GM19238 (cell line): ENCODE measurements around the gene STRADB.
"Not testable (repeated sequence)": the region's sequence is repeated elsewhere in the genome, so short reads cannot be mapped to it uniquely, and the experiment has no call there.

ENCODE experiments used
- DNase-seq: peaks from one replicate; pipeline ENCODE4 v3.0.0; 2011; ENCODE audit warnings: low spot score; ENCODE audit not compliant: insufficient read length

Gene STRADB

DNA sequence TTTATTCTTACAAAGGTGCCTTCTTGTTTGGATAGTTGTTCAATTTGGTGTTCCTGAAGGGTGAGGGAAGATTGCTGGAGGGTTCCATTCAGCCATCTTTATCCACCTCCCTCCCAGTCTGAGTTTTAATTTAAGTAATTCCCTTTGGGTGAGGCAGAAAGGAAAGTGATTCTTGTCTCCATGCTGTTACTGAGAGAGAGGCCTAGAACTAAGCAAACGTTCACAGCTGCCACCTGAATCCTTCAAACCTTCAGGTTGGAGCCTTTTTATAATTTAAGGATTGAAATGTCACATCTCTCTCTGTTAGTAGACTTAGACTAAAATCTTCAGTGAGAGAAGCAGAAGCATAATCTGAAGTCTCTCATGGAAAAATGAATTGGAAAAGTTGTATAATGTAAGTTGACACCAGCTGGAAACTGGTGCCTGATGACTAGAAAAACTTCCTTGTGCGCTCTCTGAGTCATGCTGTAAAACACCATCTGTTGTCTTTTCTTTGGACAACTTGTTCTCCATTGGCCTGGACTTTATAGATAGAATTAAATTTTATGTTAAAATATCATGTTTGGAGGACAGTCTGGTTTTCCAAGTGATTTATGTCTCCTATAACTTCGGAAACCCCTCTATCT is 14.6 kb downstream of the STRADB start:
- no peak for DNase-seq

DNA sequence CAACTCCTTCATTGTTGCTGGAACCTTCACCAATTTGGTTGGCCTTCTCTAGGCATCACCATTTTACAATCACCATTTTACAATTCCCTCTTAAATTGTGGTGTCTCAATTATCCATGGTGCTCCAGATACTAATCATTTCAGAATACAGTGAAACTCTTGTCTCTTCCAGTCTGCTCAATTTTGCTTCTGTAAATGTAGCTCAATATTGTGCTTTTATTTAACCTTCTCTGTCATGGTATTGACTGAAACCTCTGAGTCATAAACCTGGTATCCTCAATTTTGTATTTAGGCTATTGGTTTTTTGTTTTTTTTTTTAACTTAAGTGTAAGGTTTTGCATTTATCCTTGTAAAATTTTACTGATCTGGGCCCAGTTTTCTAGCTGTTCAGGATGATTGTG is 16.1 kb downstream of the STRADB start:
- DNase-seq = no peak

DNA sequence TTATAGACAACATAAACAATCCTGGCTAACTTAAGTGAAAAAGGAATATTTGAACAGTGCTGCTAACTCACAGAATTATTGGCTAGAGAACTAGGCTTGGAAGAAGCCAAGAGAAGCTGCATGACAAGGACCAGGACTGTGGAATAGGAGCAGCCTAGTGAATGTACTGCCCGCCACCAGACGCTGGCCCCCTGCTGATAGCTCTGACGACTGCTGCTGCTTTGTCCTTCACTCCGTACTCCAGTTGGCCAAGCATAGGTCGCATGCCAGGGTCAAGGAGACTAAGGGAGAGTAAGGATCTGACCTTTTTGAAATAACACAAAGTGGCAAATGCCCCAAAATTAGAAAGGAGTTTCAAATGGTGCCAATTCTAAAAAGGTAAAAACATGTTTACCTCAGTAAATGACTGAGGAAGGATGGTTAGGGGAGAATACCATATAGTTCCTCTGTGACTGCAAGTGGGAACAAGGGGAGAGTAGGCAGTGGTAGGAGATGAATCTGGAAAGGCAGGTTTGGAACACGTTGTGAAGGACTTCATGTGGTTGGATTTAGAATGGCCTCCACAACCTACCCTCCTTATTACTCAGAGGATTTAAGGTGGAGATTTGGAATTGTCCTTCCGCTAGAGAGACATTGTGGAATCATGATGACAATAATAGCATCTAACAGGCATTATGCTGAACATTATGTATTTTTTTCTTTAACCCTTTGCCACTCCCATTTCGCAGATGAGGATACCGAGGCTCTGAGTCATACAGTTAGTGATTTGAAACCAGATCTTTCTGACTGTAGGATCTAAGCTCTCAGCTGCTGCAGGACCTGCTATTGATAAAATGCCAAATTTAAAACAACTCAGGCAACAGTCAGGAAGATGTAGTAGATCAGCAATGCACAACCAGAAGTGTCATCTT is 19.5 kb downstream of the STRADB start:
- DNase-seq = no peak

DNA sequence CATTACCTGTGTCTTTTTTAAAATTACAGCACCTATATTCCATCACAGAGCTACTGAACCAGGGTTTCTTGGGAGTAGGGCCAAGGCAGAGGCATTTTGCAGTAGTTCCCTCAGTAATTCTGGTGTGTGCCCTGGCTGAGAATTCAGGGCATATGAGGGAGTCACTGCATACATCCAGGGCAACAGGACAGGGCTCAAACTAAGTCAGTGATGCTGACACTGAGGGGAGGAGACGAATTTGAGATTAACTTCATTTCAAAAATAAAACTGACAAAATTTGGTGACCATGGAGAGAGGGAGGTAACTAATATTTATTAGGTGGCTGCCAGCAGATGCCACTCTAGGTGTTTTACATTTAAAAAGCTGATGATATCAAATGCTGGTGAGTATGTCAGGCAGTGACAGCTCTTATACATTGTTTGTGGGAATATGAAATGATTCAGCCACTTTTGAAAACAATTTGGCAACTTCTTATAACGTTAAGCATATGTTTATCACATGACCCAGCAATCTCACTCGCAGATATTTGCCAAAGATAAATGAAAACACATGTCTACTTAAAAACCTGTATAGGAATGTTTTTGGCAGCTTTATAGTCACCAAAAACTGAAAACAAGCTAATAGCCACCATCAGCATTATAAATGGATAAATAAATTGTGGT is 20.3 kb downstream of the STRADB start:
- DNase-seq = no peak

DNA sequence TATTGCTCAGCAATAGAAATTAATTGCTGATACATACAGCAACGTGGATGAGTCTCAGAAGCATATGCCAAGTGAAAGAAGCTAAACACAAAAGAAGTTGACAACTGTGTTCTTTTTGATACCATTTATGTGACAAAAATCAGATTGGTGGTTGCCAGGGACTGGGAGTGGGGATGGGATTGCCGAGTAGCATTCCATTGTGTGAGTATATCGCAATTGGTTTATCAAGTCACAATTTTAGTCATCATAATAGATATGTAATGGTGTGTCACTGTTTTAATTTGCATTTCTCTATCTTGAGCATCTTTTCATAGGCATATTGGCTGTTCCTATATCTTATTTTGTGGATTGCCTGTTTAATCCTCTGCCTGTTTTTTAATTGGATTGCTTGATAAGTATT is 20.9 kb downstream of the STRADB start:
- DNase-seq = no peak

DNA sequence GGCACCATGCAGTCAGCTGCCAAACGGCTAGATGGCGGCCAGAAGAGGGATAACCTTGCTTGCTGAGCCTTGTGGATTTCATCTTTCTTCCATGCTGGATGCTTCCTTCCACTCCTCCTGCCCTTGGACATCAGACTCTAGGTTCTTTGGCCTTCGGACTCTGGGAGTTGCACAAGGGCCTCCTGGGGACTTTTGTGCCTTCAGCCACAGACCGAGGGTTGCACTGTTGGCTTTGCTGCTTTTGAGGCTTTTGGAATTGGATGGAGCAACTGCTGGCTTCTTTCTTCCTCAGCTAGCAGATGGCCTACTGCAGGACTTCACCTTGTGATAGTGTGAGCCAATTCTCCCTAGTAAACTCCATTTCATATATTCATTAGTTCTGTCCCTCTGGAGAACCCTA is 31.0 kb downstream of the STRADB start:
- no peak for DNase-seq

DNA sequence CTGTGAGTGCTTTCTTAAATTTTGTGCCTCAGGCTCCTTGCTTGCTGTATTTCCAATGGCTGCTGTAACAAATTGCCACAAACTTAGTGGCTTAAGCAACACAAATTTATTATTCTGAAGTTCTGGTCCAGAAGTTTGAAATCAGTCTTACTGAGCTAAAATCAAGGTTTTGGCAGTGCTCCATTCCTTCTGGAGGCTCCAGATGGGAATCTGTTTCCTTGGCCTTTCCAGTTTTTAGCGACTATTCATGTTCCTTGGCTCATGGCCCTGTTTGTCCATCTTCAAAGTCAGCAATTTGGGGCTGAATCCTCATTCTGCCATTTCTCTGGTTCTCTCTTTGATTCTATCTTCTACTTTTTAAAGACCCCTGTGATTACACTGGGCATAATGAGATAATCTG is 31.8 kb downstream of the STRADB start:
- no peak for DNase-seq

DNA sequence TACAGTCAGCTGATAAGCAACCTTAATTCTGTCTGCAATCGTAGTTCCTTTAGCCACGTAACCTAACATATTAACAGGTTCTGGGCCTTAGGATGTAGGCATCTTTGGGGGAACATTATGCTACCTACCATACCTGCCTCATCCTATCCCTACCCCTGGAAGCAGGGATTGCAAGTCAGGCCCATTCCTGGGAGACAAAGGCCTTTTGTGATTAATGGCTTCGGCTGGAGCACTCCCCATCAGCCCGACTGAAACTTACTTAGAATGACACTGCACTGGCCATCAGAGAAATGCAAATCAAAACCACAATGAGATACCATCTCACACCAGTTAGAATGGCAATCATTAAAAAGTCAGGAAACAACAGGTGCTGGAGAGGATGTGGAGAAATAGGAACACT is 32.2 kb downstream of the STRADB start:
- DNase-seq = not testable (repeated sequence)

DNA sequence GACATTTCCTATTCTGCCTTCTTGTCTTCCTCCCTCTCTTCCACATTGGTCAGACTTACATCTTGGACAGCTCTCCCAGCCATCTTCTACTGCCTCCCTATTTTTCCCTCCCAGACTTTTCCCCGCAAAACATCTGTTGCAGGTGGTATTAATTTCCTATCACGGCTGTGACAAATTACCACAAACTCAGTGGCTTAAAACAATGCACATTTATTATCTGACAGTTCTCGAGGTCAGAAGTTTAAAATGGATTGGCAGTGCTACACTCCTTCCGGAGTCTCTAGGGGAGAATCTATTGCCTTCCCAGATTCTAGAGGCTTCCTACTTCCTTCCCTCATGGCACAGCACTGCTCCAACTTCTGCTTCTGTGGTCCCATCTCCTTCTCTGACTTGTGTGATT is 33.3 kb downstream of the STRADB start:
- DNase-seq = no peak

DNA sequence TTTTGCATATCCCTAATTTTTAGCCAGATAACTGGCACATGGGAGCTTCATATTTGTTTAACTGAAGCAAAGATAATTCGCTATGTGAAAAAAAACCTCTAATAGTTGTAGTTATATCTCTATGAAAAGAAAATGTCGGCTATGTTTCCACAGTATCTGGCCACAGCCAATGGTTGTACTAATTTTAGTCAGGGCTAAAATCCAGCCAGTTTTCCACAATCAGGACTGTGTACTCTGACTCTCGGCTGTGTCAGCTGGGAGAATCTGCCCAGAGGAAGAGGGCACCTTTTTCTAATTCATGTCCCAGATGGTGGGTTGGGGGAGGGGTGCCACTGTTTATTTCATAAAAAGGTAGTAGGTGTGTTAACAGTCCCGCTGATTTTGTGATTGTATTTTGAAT is 38.8 kb downstream of the STRADB start:
- no peak for DNase-seq

DNA sequence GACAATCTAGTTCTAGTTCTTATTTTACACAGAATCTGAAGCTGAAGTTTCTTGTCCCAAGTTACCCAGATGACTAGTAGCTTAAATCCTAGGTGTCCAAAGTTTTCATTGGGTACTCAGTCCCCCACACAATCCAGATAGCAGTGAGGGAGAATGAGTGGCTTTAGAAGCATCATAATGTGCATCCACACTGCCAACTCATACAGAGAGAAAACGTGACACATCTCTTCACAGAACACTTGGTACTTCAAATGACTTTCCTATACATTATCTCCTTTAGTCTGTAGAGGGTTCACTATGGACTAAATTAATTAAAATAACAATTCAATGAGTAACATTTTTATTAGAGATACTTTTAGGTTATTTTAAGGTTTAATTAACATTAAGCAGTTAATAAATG is 45.2 kb downstream of the STRADB start:
- no peak for DNase-seq

DNA sequence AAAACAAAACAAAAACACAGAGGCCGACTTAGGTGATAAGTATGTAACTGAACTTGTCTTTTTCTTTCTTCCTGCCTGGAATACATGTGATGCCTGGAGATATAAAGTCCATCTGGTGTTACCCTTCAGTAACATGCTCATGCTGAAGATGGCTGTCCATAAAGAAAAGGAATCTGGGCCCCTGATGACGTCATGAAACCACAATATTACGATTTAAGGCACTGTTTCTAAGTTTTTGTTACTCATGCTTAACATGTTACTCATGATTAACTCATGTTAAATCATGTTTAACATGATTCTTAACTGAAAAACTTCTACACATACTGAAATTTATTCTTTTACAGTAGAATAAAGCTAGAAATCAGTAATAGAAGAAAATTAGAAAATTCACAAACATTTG is 49.0 kb downstream of the STRADB start:
- no peak for DNase-seq

DNA sequence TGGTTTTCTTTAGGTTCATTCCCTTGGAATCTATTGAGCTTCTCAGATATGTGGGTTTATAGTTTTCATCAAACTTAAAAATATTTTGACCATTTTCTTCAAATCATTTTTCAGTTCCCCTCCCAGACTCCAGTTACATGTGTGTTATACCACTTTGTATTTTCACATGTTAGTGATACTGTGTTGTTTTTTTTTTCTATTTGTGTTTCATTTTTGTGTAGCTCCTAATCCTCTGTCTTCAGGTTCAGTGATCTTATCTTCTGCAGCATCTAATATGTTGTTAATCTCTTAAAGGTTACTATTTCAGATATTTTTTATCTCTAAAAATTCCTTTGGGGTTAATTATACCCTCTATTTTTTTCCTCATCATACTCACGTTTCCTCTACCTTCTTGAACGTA is 51.2 kb downstream of the STRADB start:
- DNase-seq = no peak

DNA sequence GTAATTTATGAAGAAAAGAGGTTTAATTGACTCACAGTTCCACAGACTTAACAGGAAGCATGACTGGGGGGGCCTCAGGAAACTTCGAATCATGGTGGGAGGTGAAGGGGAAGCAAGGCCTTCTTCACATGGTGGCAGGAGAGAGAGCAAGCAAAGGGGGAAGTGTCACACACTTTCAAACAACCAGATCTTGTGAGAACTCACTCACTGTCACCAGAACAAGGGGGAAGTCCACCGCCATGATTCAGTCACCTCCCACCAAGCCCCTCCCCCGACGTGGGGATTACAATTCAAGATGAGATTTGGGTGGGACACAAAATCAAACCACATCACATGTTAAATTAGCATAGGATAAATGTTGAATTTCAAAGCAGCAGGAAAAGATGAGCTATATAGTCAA is 56.2 kb downstream of the STRADB start:
- DNase-seq = no peak

DNA sequence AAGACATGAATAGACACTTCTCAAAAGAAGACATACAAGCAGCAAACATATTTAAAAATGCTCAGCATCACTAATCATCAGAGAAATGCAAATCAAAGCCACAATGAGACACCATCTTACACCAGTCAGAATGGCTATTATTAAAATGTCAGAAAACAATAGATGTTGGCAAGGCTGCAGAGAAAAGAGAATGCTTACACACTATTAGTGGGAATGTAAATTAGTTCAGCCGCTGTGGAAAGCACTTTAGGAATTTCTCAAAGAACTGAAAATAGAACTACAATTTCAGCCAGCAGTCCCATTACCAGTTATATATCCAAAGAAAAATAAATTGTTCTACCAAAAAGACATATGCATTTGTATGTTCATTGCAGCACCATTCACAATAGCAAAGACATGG is 61.7 kb downstream of the STRADB start:
- no peak for DNase-seq

DNA sequence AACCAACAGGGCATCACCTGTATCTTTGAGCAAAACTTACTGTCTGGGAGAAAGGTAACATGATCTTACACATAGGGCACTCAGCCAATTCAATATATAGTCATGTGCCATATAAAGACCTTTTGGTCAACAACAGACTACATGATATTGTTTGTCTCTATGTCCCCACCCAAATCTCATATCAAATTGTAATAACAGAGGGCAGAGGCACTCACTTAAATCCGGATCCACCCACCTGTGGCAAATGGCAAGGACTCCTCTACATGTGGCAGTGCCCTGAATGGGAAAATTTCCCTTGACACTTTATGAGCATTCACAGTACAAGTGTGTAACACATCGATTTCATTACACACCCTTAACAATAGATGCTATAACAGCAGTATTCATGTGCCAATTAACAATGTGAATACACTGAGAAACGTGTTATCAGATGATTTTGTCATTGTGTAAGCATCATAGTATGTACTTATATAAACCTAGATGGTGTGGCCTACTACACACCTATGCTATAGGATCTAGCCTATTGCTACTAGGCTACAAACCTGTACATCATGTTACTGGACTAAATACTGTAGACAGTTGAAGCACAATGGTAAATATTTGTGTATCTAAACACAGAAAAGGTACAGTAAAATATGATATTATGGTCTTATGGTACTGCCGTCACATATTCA is 64.2 kb downstream of the STRADB start:
- no peak for DNase-seq

DNA sequence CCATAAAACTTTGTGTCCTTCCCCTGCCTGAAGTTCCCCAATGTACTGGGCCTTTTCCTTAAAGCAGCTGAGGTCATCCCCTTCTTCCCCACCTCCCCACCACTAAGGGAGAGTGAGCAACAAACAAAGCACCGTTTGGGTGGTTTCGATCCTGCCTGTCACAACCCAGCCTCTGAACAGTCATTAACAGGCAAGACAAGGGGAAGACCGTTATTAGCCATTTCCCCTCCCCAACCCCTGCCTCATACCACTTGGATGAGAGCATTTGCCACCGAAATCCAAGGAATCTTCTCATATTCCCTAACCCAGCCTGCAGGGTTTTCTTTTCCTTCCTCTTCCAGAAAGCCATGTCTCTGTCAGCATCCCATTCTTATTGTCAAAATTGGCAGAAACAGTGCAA is 65.6 kb downstream of the STRADB start:
- no peak for DNase-seq

DNA sequence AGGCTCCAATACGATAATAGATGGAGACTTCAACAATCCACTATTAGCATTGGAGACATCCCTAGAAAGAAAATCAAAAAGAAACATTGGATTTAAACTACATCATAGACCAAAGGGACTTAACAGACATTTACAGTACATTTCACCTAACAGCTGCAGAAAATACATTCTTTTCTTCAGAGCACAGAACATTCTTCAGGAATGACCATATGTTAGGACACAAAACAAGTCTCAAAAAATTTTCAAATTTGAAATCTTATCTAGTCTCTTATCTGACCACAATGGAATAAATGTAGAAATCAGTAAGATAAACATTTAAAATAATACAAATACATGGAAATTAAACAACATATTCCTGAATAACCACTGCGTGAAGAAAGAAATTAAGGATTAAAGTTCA is 68.7 kb downstream of the STRADB start:
- DNase-seq = no peak

DNA sequence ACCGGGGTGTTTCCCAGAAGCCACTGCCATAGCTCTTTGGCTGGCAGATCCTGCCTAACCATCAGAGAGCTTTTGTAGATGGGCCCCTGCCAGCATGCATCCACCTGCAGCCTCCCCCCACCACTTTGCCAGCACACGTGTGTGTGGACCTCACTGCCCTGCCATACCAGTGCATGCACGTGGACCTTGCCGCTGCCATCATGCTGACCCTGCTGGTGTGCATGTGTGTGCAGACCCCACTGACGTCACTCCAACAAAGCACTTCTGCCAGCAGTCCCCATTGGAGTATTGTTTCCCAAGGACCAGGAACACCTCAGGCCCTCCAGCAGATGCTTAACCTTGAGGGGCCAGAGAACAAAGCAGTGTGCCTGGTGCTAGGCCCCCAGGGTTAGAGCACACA is 71.4 kb downstream of the STRADB start:
- no peak for DNase-seq

DNA sequence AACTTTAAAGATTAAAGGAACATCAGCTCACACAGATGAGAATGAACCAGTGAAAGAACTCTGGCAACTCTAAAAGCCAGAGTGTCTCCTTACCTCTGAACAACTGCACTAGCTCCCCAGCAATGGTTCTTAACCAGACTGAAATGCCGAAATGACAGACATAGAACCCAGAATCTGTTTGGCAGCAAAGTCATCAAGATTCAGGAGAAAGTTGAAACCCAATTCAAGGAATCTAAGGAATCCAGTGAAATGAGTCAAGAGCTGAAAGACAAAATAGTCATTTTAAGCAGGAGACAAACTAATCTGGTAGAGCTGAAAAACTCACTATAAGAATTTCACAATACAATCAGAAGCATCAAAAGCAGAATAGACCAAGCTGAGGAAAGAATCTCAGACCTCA is 72.0 kb downstream of the STRADB start:
- no peak for DNase-seq
